Esophagus muscularis mucosa (tissue), 4 donors: ENCODE measurements around the gene METTL14. TPM values are rescaled to one million over a fixed set of nuclear protein-coding genes. Genes with fewer than 3 reads are reported as not detected.

Source experiments
- DNase-seq: peaks from one replicate; pipeline ENCODE4 v3.0.0-alpha.2; 2017; ENCODE audit errors: extremely low spot score
- H3K27ac ChIP-seq, 4 donors: fragments of 200-600 bp; sonication (generic); replicated peaks in 1 of 4; 1 replicate in 3 of 4; 2 replicates in 1 of 4; pipeline ENCODE4 v1.5.1; 2016 to 2019; ENCODE audit warnings: mild to moderate bottlenecking in 1 of 4
- H3K27me3 ChIP-seq, 4 donors: fragments of 200-600 bp; sonication (generic); one replicate each; pipeline versions ENCODE4 v1.5.1 to v1.6.0; 2016 to 2019
- H3K36me3 ChIP-seq, 4 donors: fragments of 200-600 bp; sonication (generic); one replicate each; pipeline ENCODE4 v1.5.1; 2016 to 2019
- H3K4me1 ChIP-seq, 4 donors: fragments of 200-600 bp; sonication (generic); one replicate each; pipeline ENCODE4 v1.5.1; 2016 to 2019
- H3K4me3 ChIP-seq, 4 donors: fragments of 200-600 bp; sonication (generic); 1 replicate in 2 of 4; 2 replicates in 2 of 4; pipeline ENCODE4 v1.5.1; 2016 to 2019; ENCODE audit warnings: mild to moderate bottlenecking in 4 of 4, moderate library complexity in 1 of 4
- H3K9me3 ChIP-seq, 4 donors: fragments of 200-600 bp; sonication (generic); 1 replicate in 3 of 4; 2 replicates in 1 of 4; pipeline ENCODE4 v1.5.1; 2016 to 2019
- CTCF ChIP-seq, 3 experiments: fragments of 200-600 bp in 2 of 3; fragments of 450-650 bp in 1 of 3; sonication (generic) in 2 of 3; IDR thresholded peaks; one replicate each; pipeline ENCODE4 v1.5.1; 2017 to 2019; ENCODE audit warnings: antibody characterized with exemption in 3 of 3, mild to moderate bottlenecking in 2 of 3, moderate library complexity in 1 of 3
- EP300 ChIP-seq: sonication (generic); formaldehyde crosslinking; IDR thresholded peaks from one replicate; pipeline ENCODE4 v1.6.1; 2017; ENCODE audit warnings: antibody characterized with exemption
- POLR2A ChIP-seq: fragments of 450-650 bp; IDR thresholded peaks from one replicate; pipeline ENCODE4 v1.6.1; 2017; ENCODE audit warnings: antibody characterized with exemption, moderate library complexity, mild to moderate bottlenecking, low read depth
- POLR2AphosphoS5 ChIP-seq, 2 donors: sonication (generic); formaldehyde crosslinking; IDR thresholded peaks; one replicate each; pipeline ENCODE4 v1.6.1; 2017; ENCODE audit warnings: antibody characterized with exemption in 2 of 2
- WGBS: methylation state at CpG from one replicate; pipeline ENCODE4 v1.1.5; 2018; 5-methylcytosine and 5-hydroxymethylcytosine counted together
- intact Hi-C: fragments of 100-400 bp; cut with DNase I; formaldehyde crosslinking; loops from one replicate; pipeline ENCODE4 v1.15.1; 2023
- total RNA-seq, 4 donors: library from RNA; depleted of rRNA; stranded (reverse); fragments of >200 nt; gene quantifications; one replicate each; pipeline versions ENCODE4 v1.1.0 to v1.2.1, GENCODE V29; 2016

The METTL14 gene
- total RNA-seq, 4 donors from 2014 or later = 26.3 to 43.6 (median 29.5) TPM

GRCh38 chr4:118712872-118713271 is 27.7 kb downstream of the METTL14 start:
- H3K27me3 ChIP-seq = no peaks in the 10 kb centered on the region
- H3K36me3 ChIP-seq = peaks cover 14 to 60% (median 36%) of the 10 kb centered on the region in 4 donors
- no peak overlapping the region for H3K27ac ChIP-seq
- no peak overlapping the region for H3K4me3 ChIP-seq
- intact Hi-C loops = no loop called here
- no peak for DNase-seq
- H3K9me3 ChIP-seq = no peaks in the 10 kb centered on the region
- TF ChIP-seq POLR2AphosphoS5 (IDR thresholded peaks at IDR 0.05) (no peak), POLR2A (no peak), EP300 (no peak), CTCF (IDR thresholded peaks at IDR 0.05) (no peak)
- no peaks in the 10 kb centered on the region for H3K4me1 ChIP-seq
- WGBS = 76% methylated on average over 1 of the region's 1 CpG

GRCh38 chr4:118714682-118715081 is 29.5 kb downstream of the METTL14 start:
- Histone ChIP-seq H3K9me3 (no peaks in the 10 kb centered on the region), H3K4me3 (no peak overlapping the region), H3K27ac (no peak overlapping the region), H3K36me3 (peaks cover 10 to 44% (median 28%) of the 10 kb centered on the region in 4 donors), H3K27me3 (no peaks in the 10 kb centered on the region), H3K4me1 (no peaks in the 10 kb centered on the region)
- 95% methylated on average over 4 of the region's 4 CpGs for WGBS
- no peak for DNase-seq
- no peak for TF ChIP-seq POLR2A
- no peak for TF ChIP-seq POLR2AphosphoS5 (IDR thresholded peaks at IDR 0.05)
- no peak for TF ChIP-seq EP300
- no peak for TF ChIP-seq CTCF (IDR thresholded peaks at IDR 0.05)
- intact Hi-C loops = no loop called here

GRCh38 chr4:118716304-118716703 is 31.1 kb downstream of the METTL14 start:
- no peak overlapping the region for H3K4me3 ChIP-seq
- peaks cover 0 to 36% (median 25%) of the 10 kb centered on the region in 4 donors for H3K36me3 ChIP-seq
- intact Hi-C loops = no loop called here
- H3K9me3 ChIP-seq = no peaks in the 10 kb centered on the region
- no peaks in the 10 kb centered on the region for H3K4me1 ChIP-seq
- H3K27me3 ChIP-seq = no peaks in the 10 kb centered on the region
- 60% methylated on average over 3 of the region's 3 CpGs for WGBS
- H3K27ac ChIP-seq = no peak overlapping the region
- no peak for TF ChIP-seq CTCF (IDR thresholded peaks at IDR 0.05)
- DNase-seq = no peak

- no peak for DNase-seq
- H3K4me1 ChIP-seq = no peaks in the 10 kb centered on the region
- TF ChIP-seq EP300 = no peak
- no peak for TF ChIP-seq POLR2AphosphoS5 (IDR thresholded peaks at IDR 0.05)
- TF ChIP-seq POLR2A = no peak
- TF ChIP-seq CTCF (IDR thresholded peaks at IDR 0.05) = no peak
- H3K4me3 ChIP-seq = no peak overlapping the region
- intact Hi-C loops = no loop called here
- 93% methylated on average over 4 of the region's 4 CpGs for WGBS
- H3K27me3 ChIP-seq = no peaks in the 10 kb centered on the region
- H3K9me3 ChIP-seq = no peaks in the 10 kb centered on the region
- peaks cover 4 to 38% (median 24%) of the 10 kb centered on the region in 4 donors for H3K36me3 ChIP-seq
- H3K27ac ChIP-seq = no peak overlapping the region
These were observed 33.4 kb downstream of the METTL14 start for GRCh38 chr4:118718511-118719170.

GRCh38 chr4:118721752-118722151 is 36.6 kb downstream of the METTL14 start:
- H3K4me1 ChIP-seq = no peaks in the 10 kb centered on the region
- H3K36me3 ChIP-seq = peaks cover 18 to 60% (median 45%) of the 10 kb centered on the region in 4 donors
- H3K27me3 ChIP-seq = no peaks in the 10 kb centered on the region
- H3K27ac ChIP-seq = no peak overlapping the region
- H3K9me3 ChIP-seq = no peaks in the 10 kb centered on the region
- no peak for DNase-seq
- intact Hi-C loops = no loop called here
- 100% methylated on average over 1 of the region's 1 CpG for WGBS
- TF ChIP-seq EP300 (no peak), CTCF (IDR thresholded peaks at IDR 0.05) (no peak), POLR2AphosphoS5 (IDR thresholded peaks at IDR 0.05) (no peak), POLR2A (no peak)
- no peak overlapping the region for H3K4me3 ChIP-seq
